ENCODE measurements around the gene DUSP28. TPM values are rescaled to one million over a fixed set of nuclear protein-coding genes. Genes with fewer than 3 reads are reported as not detected.

Gene DUSP28
- total RNA-seq, 1 donor from 2014 or later = 2.8 TPM

GRCh38 chr2:240568678-240569522 lies 8.7 kb downstream of the DUSP28 start:
- no peaks in the 10 kb centered on the region for H3K36me3 Mint-ChIP-seq (ENCODE audit: unreplicated experiment)
- H3K27ac Mint-ChIP-seq (ENCODE audit: unreplicated experiment) = no peak overlapping the region
- peaks cover 4% of the 10 kb centered on the region for H3K4me1 Mint-ChIP-seq (ENCODE audit: low read depth, unreplicated experiment)
- DNase-seq = peak; percentile 46
- peaks cover 6% of the 10 kb centered on the region for H3K9me3 Mint-ChIP-seq (ENCODE audit: unreplicated experiment)
- peak overlapping the region; percentile 74 for H3K4me3 Mint-ChIP-seq (ENCODE audit: unreplicated experiment)
- TF ChIP-seq CTCF (IDR thresholded peaks at IDR 0.05; ENCODE audit: partially characterized antibody, unreplicated experiment) = no peak
- peaks cover 16% of the 10 kb centered on the region for H3K27me3 Mint-ChIP-seq (ENCODE audit: unreplicated experiment)

GRCh38 chr2:240569523-240569997 lies 9.4 kb downstream of the DUSP28 start:
- H3K36me3 Mint-ChIP-seq (ENCODE audit: unreplicated experiment) = no peaks in the 10 kb centered on the region
- peak overlapping the region; percentile 74 for H3K4me3 Mint-ChIP-seq (ENCODE audit: unreplicated experiment)
- no peak for TF ChIP-seq CTCF (IDR thresholded peaks at IDR 0.05; ENCODE audit: partially characterized antibody, unreplicated experiment)
- peaks cover 3% of the 10 kb centered on the region for H3K9me3 Mint-ChIP-seq (ENCODE audit: unreplicated experiment)
- peaks cover 16% of the 10 kb centered on the region for H3K27me3 Mint-ChIP-seq (ENCODE audit: unreplicated experiment)
- no peak overlapping the region for H3K27ac Mint-ChIP-seq (ENCODE audit: unreplicated experiment)
- DNase-seq = no peak
- peaks cover 4% of the 10 kb centered on the region for H3K4me1 Mint-ChIP-seq (ENCODE audit: low read depth, unreplicated experiment)

- Mint-ChIP-seq H3K36me3 (ENCODE audit: unreplicated experiment) (no peaks in the 10 kb centered on the region), H3K4me3 (ENCODE audit: unreplicated experiment) (no peak overlapping the region), H3K4me1 (ENCODE audit: low read depth, unreplicated experiment) (peaks cover 4% of the 10 kb centered on the region), H3K27ac (ENCODE audit: unreplicated experiment) (no peak overlapping the region), H3K9me3 (ENCODE audit: unreplicated experiment) (peaks cover 3% of the 10 kb centered on the region), H3K27me3 (ENCODE audit: unreplicated experiment) (peaks cover 14% of the 10 kb centered on the region)
- peak; percentile 13 for DNase-seq
- no peak for TF ChIP-seq CTCF (IDR thresholded peaks at IDR 0.05; ENCODE audit: partially characterized antibody, unreplicated experiment)
Observed at GRCh38 chr2:240569998-240570530, 9.9 kb downstream of the DUSP28 start.

GRCh38 chr2:240570531-240571313 lies 10.6 kb downstream of the DUSP28 start:
- H3K36me3 Mint-ChIP-seq (ENCODE audit: unreplicated experiment) = no peaks in the 10 kb centered on the region
- peaks cover 3% of the 10 kb centered on the region for H3K9me3 Mint-ChIP-seq (ENCODE audit: unreplicated experiment)
- no peak overlapping the region for H3K27ac Mint-ChIP-seq (ENCODE audit: unreplicated experiment)
- DNase-seq = peak; percentile 14
- no peak for TF ChIP-seq CTCF (IDR thresholded peaks at IDR 0.05; ENCODE audit: partially characterized antibody, unreplicated experiment)
- peaks cover 4% of the 10 kb centered on the region for H3K4me1 Mint-ChIP-seq (ENCODE audit: low read depth, unreplicated experiment)
- no peak overlapping the region for H3K4me3 Mint-ChIP-seq (ENCODE audit: unreplicated experiment)
- peaks cover 14% of the 10 kb centered on the region for H3K27me3 Mint-ChIP-seq (ENCODE audit: unreplicated experiment)
